WERI-Rb-1 (cell line): ENCODE results near the gene MOSPD2.

Source experiments
- DNase-seq: peaks from one replicate; pipeline ENCODE4 v3.0.0-alpha.2; 2020
- H3K27ac ChIP-seq: fragments of 250-450 bp; sonication (Bioruptor Pico); 2 replicates; pipeline ENCODE4 v1.5.1; 2020; ENCODE audit warnings: mild to moderate bottlenecking, moderate library complexity
- H3K27me3 ChIP-seq: fragments of 250-450 bp; sonication (Bioruptor Pico); 2 replicates; pipeline ENCODE4 v1.5.1; 2021; ENCODE audit warnings: mild to moderate bottlenecking, low read depth, moderate library complexity; ENCODE audit not compliant: insufficient read depth, severe bottlenecking
- H3K36me3 ChIP-seq: fragments of 250-450 bp; sonication (Bioruptor Pico); 2 replicates; pipeline ENCODE4 v1.5.1; 2020; ENCODE audit warnings: mild to moderate bottlenecking, moderate library complexity
- H3K4me3 ChIP-seq: 2 replicates; pipeline ENCODE4 v1.5.1; 2011; ENCODE audit warnings: low read depth, mild to moderate bottlenecking, control low read depth, low read length
- H3K9me3 ChIP-seq: fragments of 250-450 bp; sonication (Bioruptor Pico); 2 replicates; pipeline ENCODE4 v1.5.1; 2021; ENCODE audit warnings: mild to moderate bottlenecking, moderate library complexity; ENCODE audit not compliant: severe bottlenecking
- TF ChIP-seq, protein P1 (sequence below): IDR thresholded peaks from 2 replicates; pipeline ENCODE4 v1.5.1; 2011; ENCODE audit warnings: low read depth, mild to moderate bottlenecking, control low read depth, inconsistent platforms, low read length

Gene MOSPD2

GRCh38 chrX:14946606-14947155 is 73.5 kb downstream of the MOSPD2 start:
- H3K9me3 ChIP-seq, result no peaks in the 10 kb centered on the region

GRCh38 chrX:14948691-14949090 is 75.5 kb downstream of the MOSPD2 start:
- DNase-seq, result no peak
- H3K36me3 ChIP-seq, result no peaks in the 10 kb centered on the region
- peaks cover 41% of the 10 kb centered on the region for H3K27me3 ChIP-seq
- no peaks in the 10 kb centered on the region for H3K9me3 ChIP-seq
- TF ChIP-seq, protein P1, sequence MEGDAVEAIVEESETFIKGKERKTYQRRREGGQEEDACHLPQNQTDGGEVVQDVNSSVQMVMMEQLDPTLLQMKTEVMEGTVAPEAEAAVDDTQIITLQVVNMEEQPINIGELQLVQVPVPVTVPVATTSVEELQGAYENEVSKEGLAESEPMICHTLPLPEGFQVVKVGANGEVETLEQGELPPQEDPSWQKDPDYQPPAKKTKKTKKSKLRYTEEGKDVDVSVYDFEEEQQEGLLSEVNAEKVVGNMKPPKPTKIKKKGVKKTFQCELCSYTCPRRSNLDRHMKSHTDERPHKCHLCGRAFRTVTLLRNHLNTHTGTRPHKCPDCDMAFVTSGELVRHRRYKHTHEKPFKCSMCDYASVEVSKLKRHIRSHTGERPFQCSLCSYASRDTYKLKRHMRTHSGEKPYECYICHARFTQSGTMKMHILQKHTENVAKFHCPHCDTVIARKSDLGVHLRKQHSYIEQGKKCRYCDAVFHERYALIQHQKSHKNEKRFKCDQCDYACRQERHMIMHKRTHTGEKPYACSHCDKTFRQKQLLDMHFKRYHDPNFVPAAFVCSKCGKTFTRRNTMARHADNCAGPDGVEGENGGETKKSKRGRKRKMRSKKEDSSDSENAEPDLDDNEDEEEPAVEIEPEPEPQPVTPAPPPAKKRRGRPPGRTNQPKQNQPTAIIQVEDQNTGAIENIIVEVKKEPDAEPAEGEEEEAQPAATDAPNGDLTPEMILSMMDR, result no peak
- no peak overlapping the region for H3K4me3 ChIP-seq
- H3K27ac ChIP-seq, result no peak overlapping the region

More at GRCh38 chrX:14946606-14947155, 73.5 kb downstream of the MOSPD2 start:
- peaks cover 37% of the 10 kb centered on the region for H3K27me3 ChIP-seq
- no peaks in the 10 kb centered on the region for H3K36me3 ChIP-seq
- no peak overlapping the region for H3K4me3 ChIP-seq
- DNase-seq, result no peak
- TF ChIP-seq, protein P1, result no peak
- H3K27ac ChIP-seq, result no peak overlapping the region

GRCh38 chrX:14956813-14957582 is 83.8 kb downstream of the MOSPD2 start:
- no peak overlapping the region for H3K27ac ChIP-seq
- H3K9me3 ChIP-seq, result no peaks in the 10 kb centered on the region
- no peaks in the 10 kb centered on the region for H3K36me3 ChIP-seq
- TF ChIP-seq, protein P1, result no peak
- peaks cover 26% of the 10 kb centered on the region for H3K27me3 ChIP-seq
- H3K4me3 ChIP-seq, result no peak overlapping the region
- DNase-seq, result no peak

- DNase-seq, result no peak
- TF ChIP-seq, protein P1, result no peak
- no peak overlapping the region for H3K27ac ChIP-seq
- H3K27me3 ChIP-seq, result peaks cover 11% of the 10 kb centered on the region
- H3K4me3 ChIP-seq, result no peak overlapping the region
- no peaks in the 10 kb centered on the region for H3K9me3 ChIP-seq
- no peaks in the 10 kb centered on the region for H3K36me3 ChIP-seq
Measured at GRCh38 chrX:14963447-14964236, 90.4 kb downstream of the MOSPD2 start.

DNA sequence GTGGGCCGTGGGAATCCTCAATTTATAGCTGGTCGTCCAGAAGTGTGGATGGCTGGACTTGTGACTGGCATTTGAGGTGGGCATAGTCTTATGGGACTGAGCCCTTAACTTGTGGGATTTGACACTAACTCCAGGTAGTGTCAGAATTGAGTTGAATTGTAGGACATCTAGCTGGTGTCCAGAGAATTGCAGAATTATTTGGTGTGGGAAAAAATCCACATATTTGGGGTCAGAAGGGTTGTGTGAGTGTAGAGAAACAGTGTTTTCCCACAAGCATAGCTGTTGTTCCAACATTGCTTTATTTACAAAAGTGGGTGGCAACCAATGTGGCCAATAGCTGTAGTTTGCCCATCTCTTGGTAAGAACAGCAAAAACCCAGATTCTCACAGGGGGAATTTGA is 91.3 kb downstream of the MOSPD2 start:
- no peak for DNase-seq
- H3K27ac ChIP-seq, result no peak overlapping the region

More for the DNA sequence above, 91.3 kb downstream of the MOSPD2 start:
- Histone ChIP-seq H3K4me3 (no peak overlapping the region), H3K9me3 (no peaks in the 10 kb centered on the region), H3K36me3 (no peaks in the 10 kb centered on the region), H3K27me3 (peaks cover 2% of the 10 kb centered on the region)
- TF ChIP-seq, protein P1, result no peak
